Measurements from ENCODE around the gene DCLK1.

GRCh38 chr13:36151591-36151990, 20.4 kb upstream of the DCLK1 start:
- TF ChIP-seq POLR2A (IDR thresholded peaks at IDR 0.05; ENCODE audit: low read length) (no peak), GATA1 (IDR thresholded peaks at IDR 0.05; ENCODE audit: low read depth, low read length) (no peak)

All from erythroblast (primary cell).